GM12878 (cell line): ENCODE measurements around the gene RAC2. TPM values are rescaled to one million over a fixed set of nuclear protein-coding genes. Genes with fewer than 3 reads are reported as not detected.

Source experiments
- ATAC-seq: fragments of 200-7000 bp; cut with Tn5 transposase; 3 replicates; pipeline ENCODE4 v1.9.1; 2020; ENCODE audit warnings: mild to moderate bottlenecking, moderate library complexity
- BruUV-seq: library from RNA; stranded (reverse); fragments of 400-500 nt; replicated peaks from 2 replicates; lab custom pipeline; 2021; lab: Mats Ljungman, UMichigan
- CTCF ChIA-PET: fragments of 300-600 bp; sonication (Branson Sonifier 250); formaldehyde crosslinking; extraction: SDS; loops from one replicate; lab custom pipeline; 2021; ENCODE audit warnings: inconsistent platforms; lab: Yijun Ruan, JAX
- POLR2A ChIA-PET: fragments of 350-600 bp; formaldehyde crosslinking; extraction: SDS; loops from one replicate; lab custom pipeline; 2021; ENCODE audit warnings: inconsistent platforms; lab: Charles Lee
- RAD21 ChIA-PET: fragments of 300-600 bp; sonication (Branson Sonifier 250); formaldehyde crosslinking; loops from one replicate; lab custom pipeline; 2023; ENCODE audit warnings: antibody characterized with exemption; ENCODE audit not compliant: unreplicated experiment; lab: Charles Lee
- SMC1A ChIA-PET: fragments of 300-600 bp; sonication (Branson Sonifier 250); formaldehyde crosslinking; loops from one replicate; lab custom pipeline; 2023; ENCODE audit not compliant: unreplicated experiment, uncharacterized antibody; lab: Charles Lee
- DNase-seq: peaks from one replicate; pipeline ENCODE4 v3.0.0-alpha.2; 2011; ENCODE audit warnings: low read depth, low spot score
- FAIRE-seq: peaks from 3 replicates; lab custom pipeline; 2011; peaks lifted over from hg19 to GRCh38; lab: Jason Lieb, UNC
- H2AFZ ChIP-seq: 2 replicates; pipeline ENCODE4 v1.6.0; 2011; ENCODE audit warnings: low read depth, low read length, control low read depth; ENCODE audit not compliant: control insufficient read depth
- H3K27ac ChIP-seq: 2 replicates; pipeline ENCODE4 v1.5.1; 2011; ENCODE audit warnings: control low read depth; ENCODE audit not compliant: control insufficient read depth, insufficient read depth
- H3K27me3 ChIP-seq, 2 experiments: replicated peaks in 1 of 2; 2 replicates each; pipeline versions ENCODE4 v1.6.0 to v1.6.1; 2011; ENCODE audit warnings: low read length in 1 of 2; ENCODE audit not compliant: control insufficient read depth in 2 of 2, insufficient read depth in 2 of 2
- H3K36me3 ChIP-seq, 2 experiments: 2 replicates each; pipeline ENCODE4 v1.5.1; 2011; ENCODE audit warnings: low read length in 1 of 2; ENCODE audit not compliant: control insufficient read depth in 2 of 2, insufficient read depth in 2 of 2
- H3K4me1 ChIP-seq: 2 replicates; pipeline ENCODE4 v1.6.1; 2011; ENCODE audit warnings: mild to moderate bottlenecking, low read length, moderate library complexity, mixed read lengths; ENCODE audit not compliant: control insufficient read depth, insufficient read depth
- H3K4me2 ChIP-seq: 2 replicates; pipeline ENCODE4 v1.6.0; 2011; ENCODE audit warnings: control low read depth; ENCODE audit not compliant: control insufficient read depth, insufficient read depth
- H3K4me3 ChIP-seq: fragments of 200-600 bp; sonication (generic); 2 replicates; pipeline ENCODE4 v1.5.1; 2016
- H3K79me2 ChIP-seq: 2 replicates; pipeline ENCODE4 v1.6.0; 2011; ENCODE audit warnings: low read length; ENCODE audit not compliant: control insufficient read depth, insufficient read depth
- H3K9ac ChIP-seq: 2 replicates; pipeline ENCODE4 v1.8.0; 2011; ENCODE audit warnings: low read length, control low read depth, mixed read lengths; ENCODE audit not compliant: control insufficient read depth, insufficient read depth
- H3K9me3 ChIP-seq: replicated peaks from 3 replicates; pipeline ENCODE4 v1.5.1; 2011; ENCODE audit warnings: mild to moderate bottlenecking, low read length; ENCODE audit not compliant: control insufficient read depth, insufficient read depth
- H4K20me1 ChIP-seq: 2 replicates; pipeline ENCODE4 v1.6.0; 2011; ENCODE audit not compliant: control insufficient read depth, insufficient read depth
- BACH1 ChIP-seq: fragments of 450-650 bp; IDR thresholded peaks from 2 replicates; pipeline ENCODE4 v1.6.1; 2017; ENCODE audit warnings: mild to moderate bottlenecking, borderline replicate concordance
- CREM ChIP-seq: IDR thresholded peaks from 2 replicates; pipeline ENCODE4 v1.6.1; 2014; ENCODE audit warnings: antibody characterized with exemption, low read depth
- ELK1 ChIP-seq: IDR thresholded peaks from 2 replicates; pipeline ENCODE4 v1.6.1; 2012; ENCODE audit warnings: low read depth, low read length, improper control_type of control experiment
- EP300 ChIP-seq, 2 experiments: fragments of 150-350 bp in 1 of 2; IDR thresholded peaks; 2 replicates each; pipeline ENCODE4 v1.6.1; 2011 to 2012; ENCODE audit warnings: low read depth in 2 of 2, low read length in 2 of 2, borderline replicate concordance in 1 of 2, improper control_type of control experiment in 1 of 2, inconsistent platforms in 1 of 2; ENCODE audit not compliant: control insufficient read depth in 1 of 2
- FOXM1 ChIP-seq: IDR thresholded peaks from 2 replicates; pipeline ENCODE4 v1.6.1; 2012; ENCODE audit warnings: low read depth, mild to moderate bottlenecking, inconsistent platforms, low read length, moderate library complexity
- KLF5 ChIP-seq: fragments of 450-650 bp; IDR thresholded peaks from 2 replicates; pipeline ENCODE4 v1.6.1; 2014; ENCODE audit warnings: mild to moderate bottlenecking; ENCODE audit not compliant: partially characterized antibody
- NKRF ChIP-seq: fragments of 450-650 bp; conservative IDR thresholded peaks from 2 replicates; pipeline ENCODE4 v1.6.1; 2017; ENCODE audit warnings: mild to moderate bottlenecking, moderate library complexity
- NR2C1 ChIP-seq: fragments of 450-650 bp; IDR thresholded peaks from 2 replicates; pipeline ENCODE4 v1.6.1; 2017; ENCODE audit warnings: antibody characterized with exemption, mild to moderate bottlenecking, moderate library complexity
- PAX5 ChIP-seq: IDR thresholded peaks from 2 replicates; pipeline ENCODE4 v1.6.1; 2011; ENCODE audit warnings: low read depth, low read length, borderline replicate concordance
- RCOR1 ChIP-seq: conservative IDR thresholded peaks from 2 replicates; pipeline ENCODE4 v1.6.1; 2012; ENCODE audit warnings: low read depth, low read length, improper control_type of control experiment
- SIN3A ChIP-seq: IDR thresholded peaks from 2 replicates; pipeline ENCODE4 v1.6.1; 2012; ENCODE audit warnings: low read depth, low read length, improper control_type of control experiment
- SMAD5 ChIP-seq: IDR thresholded peaks from 2 replicates; pipeline ENCODE4 v1.6.1; 2016; ENCODE audit warnings: antibody characterized with exemption, low read depth
- SUPT20H ChIP-seq: IDR thresholded peaks from 2 replicates; pipeline ENCODE4 v1.6.1; 2011; ENCODE audit warnings: low read depth, mild to moderate bottlenecking, low read length, moderate library complexity, borderline replicate concordance; ENCODE audit not compliant: control insufficient read depth
- SUZ12 ChIP-seq: fragments of 200-600 bp; sonication (generic); IDR thresholded peaks from one replicate; pipeline ENCODE4 v1.6.1; 2018; ENCODE audit warnings: antibody characterized with exemption, mild to moderate bottlenecking; ENCODE audit not compliant: unreplicated experiment
- ZNF274 ChIP-seq: IDR thresholded peaks from one replicate; pipeline ENCODE4 v1.8.0; 2011; ENCODE audit not compliant: insufficient read length, insufficient read depth
- ZNF687 ChIP-seq: fragments of 450-650 bp; IDR thresholded peaks from 2 replicates; pipeline ENCODE4 v1.6.1; 2017; ENCODE audit warnings: mild to moderate bottlenecking, moderate library complexity
- WGBS: methylation state at CpG from one replicate; pipeline ENCODE4 v1.1.6; 2016; ENCODE audit warnings: low lambda C conversion rate; ENCODE audit not compliant: insufficient replicate concordance, insufficient coverage; ENCODE audit errors: missing lambda C conversion rate; 5-methylcytosine and 5-hydroxymethylcytosine counted together
- in situ Hi-C: fragments of 300-500 bp; cut with MboI; formaldehyde crosslinking; loops from 9 replicates; pipeline ENCODE4 v1.14.3; 2018; ENCODE audit warnings: mixed read lengths
- intact Hi-C: fragments of 100-400 bp; cut with micrococcal nuclease; formaldehyde crosslinking; loops from one replicate; pipeline ENCODE4 v1.14.2; 2022; ENCODE audit not compliant: unreplicated experiment
- polyA plus RNA-seq, 11 experiments: library from polyadenylated mRNA; depleted of rRNA in 4 of 11; unstranded in 6 of 11; stranded (reverse) in 5 of 11; fragments of >200 nt; fragmentation: Nextera tagmentation in 4 of 11; fragmentation: Illumina TruSeq in 1 of 11; extraction: Ambion mirVana in 4 of 11; extraction: Trizol in 1 of 11; gene quantifications; 1 replicate in 1 of 11; 2 replicates in 10 of 11; pipeline versions ENCODE4 v1.2.1 to v1.2.3, GENCODE V29; 2011 to 2016; ENCODE audit warnings: inconsistent platforms in 2 of 11, missing spikeins in 2 of 11, low read depth in 1 of 11
- total RNA-seq, 4 experiments: library from RNA; depleted of rRNA in 3 of 4; stranded (reverse); fragments of >200 nt in 3 of 4; fragmentation: Illumina TruSeq in 1 of 4; extraction: Trizol in 1 of 4; gene quantifications; 2 replicates each; pipeline versions ENCODE4 v1.2.1 to v1.2.3, GENCODE V29; 2013 to 2021

RAC2 gene
- total and polyA plus RNA-seq, 10 of the 15 experiments (the other 5 are each of a cell fraction or from before 2014, with no cell fraction given): 102 to 386 (median 304) TPM

DNA sequence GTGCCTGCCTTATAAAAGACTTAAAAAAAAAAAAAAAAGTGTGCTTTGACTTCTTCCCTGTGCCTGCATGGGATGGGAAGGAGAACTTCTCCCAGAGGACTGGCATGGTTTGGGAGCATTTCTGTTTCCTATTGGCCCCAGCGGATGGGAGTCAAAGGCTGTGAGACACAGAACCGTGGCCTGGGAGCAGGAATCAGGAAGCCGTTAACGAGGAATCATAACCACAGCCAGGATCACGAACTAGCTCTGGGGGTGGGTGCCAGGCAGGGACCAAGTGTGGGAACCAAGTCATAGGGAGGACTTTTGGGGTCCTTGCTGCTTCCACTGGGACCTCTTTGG lies 56.5 kb downstream of the RAC2 start:
- CTCF ChIA-PET: interaction anchor here (1.4 to 1.8 kb wide), 2 partner anchors 12 to 22 kb away, joined by 3 to 5 read pairs; no protein-coding TSS in a partner anchor
- intact Hi-C loops: no loop called here
- Histone ChIP-seq H3K9ac (no peak overlapping the region), H3K4me3 (no peak overlapping the region), H3K4me1 (no peaks in the 10 kb centered on the region), H3K9me3 (no peaks in the 10 kb centered on the region), H2AFZ (no peak overlapping the region), H4K20me1 (no peaks in the 10 kb centered on the region), H3K27me3 (no peaks in the 10 kb centered on the region), H3K27ac (no peak overlapping the region), H3K79me2 (no peaks in the 10 kb centered on the region), H3K4me2 (no peak overlapping the region), H3K36me3 (no peaks in the 10 kb centered on the region)
- in situ Hi-C loops: loop anchor here (5.0 kb wide), 1 partner anchor 105 kb away; no protein-coding TSS in a partner anchor
- SMC1A ChIA-PET: interaction anchor here (1.0 to 1.9 kb wide), 3 partner anchors 10 to 72 kb away, joined by 3 to 4 read pairs (median 3); no protein-coding TSS in a partner anchor
- BruUV-seq: no TSS peak
- RAD21 ChIA-PET: no interaction called here
- ATAC-seq (no peak), DNase-seq (no peak), FAIRE-seq (no peak)
- 46% methylated on average over 5 of the region's 5 CpGs for WGBS
- POLR2A ChIA-PET: interaction anchor here (0.6 to 1.2 kb wide), 2 partner anchors 10 to 57 kb away, joined by 3 read pairs; no protein-coding TSS in a partner anchor
- TF ChIP-seq BACH1 (no peak), RCOR1 (no peak), NKRF (no peak), EP300 (IDR thresholded peaks at IDR 0.05; ENCODE audit: borderline replicate concordance in 1 of 2, control insufficient read depth in 1 of 2, low read depth in 2 of 2, low read length in 2 of 2) (no peak), NR2C1 (no peak), ZNF274 (no peak), SIN3A (no peak), KLF5 (no peak), ELK1 (no peak), ZNF687 (no peak), SUZ12 (no peak), PAX5 (no peak), SMAD5 (no peak), FOXM1 (no peak), SUPT20H (no peak), CREM (no peak)
